Inflammatory macrophage treated with lipopolysaccharide for 1 hour (primary cell): Measurements from ENCODE around the gene PHF12.
"Not testable (repeated sequence)": the region's sequence is repeated elsewhere in the genome, so short reads cannot be mapped to it uniquely, and the experiment has no call there.

ENCODE experiments used
- DNase-seq, 2 donors: peaks; one replicate each; pipeline ENCODE4 v3.0.0-alpha.2; 2020 to 2022

The PHF12 gene

DNA sequence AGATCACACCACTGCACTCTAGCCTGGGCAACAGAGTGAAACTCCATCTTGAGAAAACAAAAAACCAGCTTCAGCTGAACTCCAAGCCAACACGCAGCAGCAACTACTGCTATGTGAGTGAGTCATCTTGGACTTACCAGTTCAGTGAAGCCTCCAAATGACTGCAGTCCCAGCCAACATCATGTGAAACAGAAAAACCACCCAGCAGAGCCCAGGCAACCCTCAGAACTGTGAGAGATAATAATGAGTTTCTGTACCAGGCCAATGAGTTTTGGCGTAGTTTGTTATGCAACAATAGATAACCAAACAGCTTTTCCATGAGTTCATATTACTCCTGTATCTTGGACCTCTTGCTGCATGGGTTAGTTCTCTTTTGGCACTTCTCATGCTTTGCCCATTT lies 23.3 kb downstream of the PHF12 start:
- peak; percentile 27 to 47 for DNase-seq

- DNase-seq = no peak
Observed at GRCh38 chr17:28926786-28927185, 24.5 kb downstream of the PHF12 start.

GRCh38 chr17:28926366-28926765 lies 25.0 kb downstream of the PHF12 start:
- no peak for DNase-seq

DNA sequence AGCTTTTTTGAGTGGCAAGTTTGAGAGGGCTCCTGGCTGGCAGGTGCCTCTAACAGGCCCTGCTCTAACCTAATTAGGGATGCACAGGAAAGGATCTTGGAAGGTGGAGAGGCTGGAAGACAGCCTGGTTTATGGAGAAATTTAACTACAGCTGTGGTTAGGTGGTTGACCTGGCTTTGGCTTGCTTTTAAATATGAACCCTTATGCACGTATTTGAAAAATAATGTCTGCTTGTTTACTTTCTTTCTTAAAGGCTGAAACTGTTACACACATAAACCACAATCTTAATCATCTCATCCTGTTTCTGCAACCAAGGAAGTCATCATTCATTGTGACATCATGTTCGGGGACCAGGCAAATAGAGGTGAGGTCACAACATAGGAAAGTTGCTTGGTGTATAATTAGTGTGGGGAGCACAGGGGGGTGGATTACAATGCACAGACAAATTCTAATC lies 25.4 kb downstream of the PHF12 start:
- peak; percentile 83 to 88 for DNase-seq

DNA sequence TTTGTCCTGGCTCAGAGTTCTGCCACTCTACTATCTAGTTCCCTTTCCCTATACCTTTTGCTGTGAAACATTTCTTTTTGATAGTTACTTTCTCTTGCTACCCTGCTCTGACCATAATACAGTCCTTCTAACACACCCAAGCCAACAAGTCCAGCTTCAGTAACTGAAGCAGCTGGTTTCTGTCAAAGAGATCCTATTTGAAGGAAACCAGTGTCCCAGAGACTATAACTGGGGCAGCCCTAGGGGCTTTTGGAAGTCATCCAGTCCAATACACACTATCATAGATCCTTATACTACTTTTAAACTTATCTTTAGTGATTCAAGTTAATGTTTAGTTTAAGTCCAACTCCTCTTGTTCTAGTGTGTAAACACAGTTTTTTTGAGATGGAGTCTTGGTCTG lies 31.1 kb downstream of the PHF12 start:
- no peak for DNase-seq

- no peak for DNase-seq
Observed at GRCh38 chr17:28918295-28918694, 33.0 kb downstream of the PHF12 start.

- no peak for DNase-seq
Observed at GRCh38 chr17:28917465-28917864, 33.9 kb downstream of the PHF12 start.

DNA sequence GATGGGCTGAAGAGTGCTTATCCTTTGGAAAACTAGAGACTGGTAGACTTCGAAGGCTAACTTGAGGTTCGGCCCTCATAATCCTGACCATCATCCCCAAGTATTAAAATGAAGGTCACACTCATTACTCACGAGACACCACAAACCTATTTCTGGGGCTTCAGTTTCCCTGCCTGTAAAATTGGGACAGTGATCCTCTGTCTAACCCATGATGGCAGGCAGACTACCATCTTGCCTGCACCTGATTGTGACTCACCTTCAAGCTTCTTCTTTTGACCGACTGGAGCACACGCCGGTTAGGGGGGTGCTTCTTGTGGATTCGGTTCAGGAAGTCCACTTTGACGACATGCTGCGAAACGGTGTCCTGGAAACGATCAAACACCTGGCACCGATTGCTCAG lies 34.3 kb downstream of the PHF12 start:
- DNase-seq = no peak

DNA sequence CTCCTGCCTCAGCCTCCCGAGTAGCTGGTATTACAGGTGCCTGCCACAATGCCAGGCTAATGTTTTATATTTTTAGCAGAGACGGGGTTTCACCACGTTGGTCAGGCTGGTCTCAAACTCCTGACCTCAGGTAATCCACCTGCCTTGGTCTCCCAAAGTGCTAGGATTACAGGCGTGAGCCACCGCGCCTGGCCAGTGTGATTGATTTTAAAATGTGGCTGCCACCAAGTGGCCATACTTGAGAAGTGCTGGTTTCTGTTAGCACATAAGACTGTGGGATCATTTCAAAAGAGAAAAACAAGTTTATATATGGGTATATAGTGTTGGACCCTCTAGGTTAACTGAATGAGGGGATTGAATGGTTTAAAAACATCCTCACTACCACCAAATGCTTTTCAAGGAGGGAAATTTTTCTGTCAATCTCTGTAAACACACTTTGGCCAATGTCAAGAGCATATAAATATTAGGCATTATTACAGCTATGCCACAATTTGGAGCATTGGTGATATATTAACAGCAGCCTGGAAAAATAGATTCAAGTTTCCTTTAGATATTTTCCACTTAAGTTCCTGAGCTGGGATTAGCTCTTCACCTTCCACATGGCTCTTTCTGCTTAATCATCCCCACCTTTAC lies 34.9 kb downstream of the PHF12 start:
- DNase-seq = peak in 1 of 2 donors; percentile 50

DNA sequence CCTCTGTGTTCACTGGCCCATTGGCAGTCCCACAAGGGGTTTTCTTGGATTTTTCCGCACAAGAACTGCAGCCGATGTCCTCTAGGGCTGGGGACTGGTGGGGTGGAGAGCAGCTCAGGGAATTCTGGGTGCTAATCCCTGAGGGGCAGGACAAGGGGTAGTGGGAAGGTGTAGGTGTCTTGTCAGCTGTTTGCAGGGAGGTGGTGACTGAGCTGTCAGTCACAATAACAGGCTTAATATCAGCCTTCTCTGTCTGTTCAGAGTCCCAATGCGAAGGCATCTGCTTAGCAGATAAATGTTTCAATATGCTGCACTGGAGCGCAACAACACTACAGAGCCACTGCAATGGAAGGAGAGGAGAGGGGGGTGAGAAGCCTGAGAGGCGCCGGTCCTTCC lies 38.4 kb downstream of the PHF12 start:
- DNase-seq = no peak

- no peak for DNase-seq
Observed at GRCh38 chr17:28912281-28912937, 38.9 kb downstream of the PHF12 start.

GRCh38 chr17:28911411-28912045 lies 39.8 kb downstream of the PHF12 start:
- no peak for DNase-seq

DNA sequence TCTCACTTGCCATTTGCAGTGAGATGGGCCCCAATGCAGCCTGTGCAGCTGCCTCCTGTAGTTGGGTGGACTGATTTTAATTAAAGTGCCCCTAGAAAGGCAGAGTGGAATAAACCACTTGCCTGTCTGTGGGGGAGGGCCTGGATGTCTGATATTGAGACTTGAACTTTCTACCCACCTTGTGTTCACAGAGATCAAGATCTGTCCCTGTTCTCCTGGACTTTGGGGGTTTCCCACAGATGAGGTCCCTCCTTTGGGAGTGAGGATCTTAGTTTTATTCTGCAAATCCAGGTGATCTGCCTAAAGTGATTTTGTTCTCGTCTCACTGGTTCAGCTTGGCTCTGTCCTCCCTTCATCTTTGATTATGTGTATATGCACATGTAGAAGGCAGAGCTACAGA lies 40.8 kb downstream of the PHF12 start:
- no peak for DNase-seq

- no peak for DNase-seq
Observed at GRCh38 chr17:28908640-28909167, 42.6 kb downstream of the PHF12 start.

DNA sequence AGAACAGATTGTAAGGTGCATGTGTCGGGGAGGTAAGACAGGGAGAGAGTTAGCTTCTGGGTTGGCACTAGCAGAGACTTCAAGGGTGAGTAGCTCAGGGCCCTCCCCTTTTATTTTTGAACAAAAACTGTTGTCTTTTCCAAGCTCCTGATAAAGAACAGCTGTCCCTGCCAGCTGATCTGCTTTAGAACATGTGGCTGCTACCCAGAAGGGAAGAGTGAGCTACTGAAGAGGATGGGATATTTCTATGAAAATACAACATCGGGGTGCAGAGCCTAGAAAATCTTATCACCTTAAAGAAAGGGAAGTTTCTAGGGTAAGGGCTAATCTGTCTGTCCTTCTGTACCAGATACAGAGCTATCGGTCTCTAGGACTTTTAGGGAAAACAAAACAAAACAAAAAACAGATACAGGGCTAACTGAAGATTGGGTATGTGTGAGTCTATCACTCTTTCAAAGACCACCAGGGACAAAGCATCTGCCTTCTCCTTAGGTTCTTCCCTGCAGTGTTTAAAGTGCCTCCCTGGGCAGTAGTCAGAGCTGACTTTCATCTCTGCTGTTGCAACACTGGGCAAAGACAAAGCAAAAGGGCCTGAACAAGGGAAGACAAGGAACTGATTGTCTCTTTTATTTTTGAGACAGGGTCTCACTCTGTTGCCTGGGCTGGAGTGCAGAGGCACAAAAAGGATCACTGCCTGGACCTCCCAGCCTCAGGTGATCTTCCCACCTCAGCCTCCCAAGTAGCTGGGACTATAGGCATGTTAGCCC lies 43.4 kb downstream of the PHF12 start:
- DNase-seq = no peak

- no peak for DNase-seq
Observed at GRCh38 chr17:28906706-28907438, 44.4 kb downstream of the PHF12 start.

DNA sequence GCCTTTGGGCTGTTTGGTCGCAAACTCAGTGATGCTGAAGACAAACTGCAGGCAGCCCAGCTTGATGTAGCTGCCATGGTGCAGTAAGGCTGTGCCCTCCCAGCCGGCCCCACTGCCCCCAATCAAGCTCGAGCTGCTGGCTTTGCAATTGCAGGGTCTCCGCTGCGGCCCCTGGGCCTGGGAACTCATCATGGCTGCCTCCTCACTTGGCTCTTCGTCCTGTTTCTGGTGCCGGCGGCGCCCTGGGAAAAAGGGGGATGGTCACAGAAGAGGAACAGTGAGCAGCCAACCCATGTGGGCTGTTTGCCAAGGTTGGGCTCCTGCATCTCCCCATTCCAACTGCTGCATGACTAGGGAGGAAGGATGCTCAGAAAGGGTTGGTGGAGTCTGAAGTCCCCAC lies 45.0 kb downstream of the PHF12 start:
- no peak for DNase-seq

- no peak for DNase-seq
Observed at GRCh38 chr17:28904800-28905199, 46.5 kb downstream of the PHF12 start.

- DNase-seq = not testable (repeated sequence)
Observed at GRCh38 chr17:28903546-28903841, 47.8 kb downstream of the PHF12 start.

- DNase-seq = peak; percentile 68 to 90
Observed at GRCh38 chr17:28902819-28903545, 48.3 kb downstream of the PHF12 start, which contains the start of gene DHRS13. DHRS13 (minus strand) TSS chr17:28903079; CDS start chr17:28902944, 135 bp downstream.

- no peak for DNase-seq
Observed at GRCh38 chr17:28901866-28902818, 49.2 kb downstream of the PHF12 start.
